Body of pancreas (tissue), 4 donors: ENCODE results near the gene TDRD7.

Experiments
- POLR2A ChIP-seq, 3 donors: fragments of 450-650 bp; IDR thresholded peaks; one replicate each; pipeline ENCODE4 v1.6.1; 2016; ENCODE audit warnings: antibody characterized with exemption in 3 of 3, mild to moderate bottlenecking in 2 of 3
- TF ChIP-seq, protein P1 (sequence below), 7 experiments: fragments of 450-650 bp in 4 of 7; fragments of 200-600 bp in 3 of 7; sonication (generic) in 3 of 7; IDR thresholded peaks; one replicate each; pipeline ENCODE4 v1.5.1; 2016 to 2019; ENCODE audit warnings: antibody characterized with exemption in 7 of 7

DNA sequence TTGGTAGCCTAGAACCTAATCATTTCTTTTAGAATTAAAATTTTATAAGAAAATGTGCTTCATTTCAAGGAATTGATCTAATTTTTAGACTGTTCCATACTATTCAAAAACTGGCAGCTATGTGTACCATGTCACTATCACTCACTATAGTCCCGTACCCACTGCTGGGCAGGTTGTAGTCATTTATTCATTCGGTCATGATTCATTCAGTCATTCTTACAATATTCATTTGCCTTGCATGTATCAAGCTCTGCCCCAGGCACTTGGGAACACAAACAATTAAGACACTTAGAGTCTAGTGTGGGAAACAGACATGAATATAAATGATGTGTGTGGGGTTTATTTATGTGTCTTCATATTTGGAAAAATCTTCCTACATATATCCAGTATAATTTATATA is 26.4 kb downstream of the TDRD7 start:
- TF ChIP-seq, protein P1, sequence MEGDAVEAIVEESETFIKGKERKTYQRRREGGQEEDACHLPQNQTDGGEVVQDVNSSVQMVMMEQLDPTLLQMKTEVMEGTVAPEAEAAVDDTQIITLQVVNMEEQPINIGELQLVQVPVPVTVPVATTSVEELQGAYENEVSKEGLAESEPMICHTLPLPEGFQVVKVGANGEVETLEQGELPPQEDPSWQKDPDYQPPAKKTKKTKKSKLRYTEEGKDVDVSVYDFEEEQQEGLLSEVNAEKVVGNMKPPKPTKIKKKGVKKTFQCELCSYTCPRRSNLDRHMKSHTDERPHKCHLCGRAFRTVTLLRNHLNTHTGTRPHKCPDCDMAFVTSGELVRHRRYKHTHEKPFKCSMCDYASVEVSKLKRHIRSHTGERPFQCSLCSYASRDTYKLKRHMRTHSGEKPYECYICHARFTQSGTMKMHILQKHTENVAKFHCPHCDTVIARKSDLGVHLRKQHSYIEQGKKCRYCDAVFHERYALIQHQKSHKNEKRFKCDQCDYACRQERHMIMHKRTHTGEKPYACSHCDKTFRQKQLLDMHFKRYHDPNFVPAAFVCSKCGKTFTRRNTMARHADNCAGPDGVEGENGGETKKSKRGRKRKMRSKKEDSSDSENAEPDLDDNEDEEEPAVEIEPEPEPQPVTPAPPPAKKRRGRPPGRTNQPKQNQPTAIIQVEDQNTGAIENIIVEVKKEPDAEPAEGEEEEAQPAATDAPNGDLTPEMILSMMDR (IDR thresholded peaks at IDR 0.05), result no peak
- no peak for TF ChIP-seq POLR2A (IDR thresholded peaks at IDR 0.05)
